Loucy (cell line): ENCODE results near the gene CBX8.

ENCODE experiments used
- H2AFZ ChIP-seq: fragments of 200-600 bp; sonication (generic); 2 replicates; pipeline ENCODE4 v1.6.0; 2016; ENCODE audit warnings: antibody characterized with exemption, mild to moderate bottlenecking, low read length, moderate library complexity
- H3F3A ChIP-seq: fragments of 200-600 bp; 2 replicates; pipeline ENCODE4 v1.6.0; 2016; ENCODE audit warnings: antibody characterized with exemption, low read depth, mild to moderate bottlenecking
- H3K27me3 ChIP-seq: fragments of 200-600 bp; sonication (generic); 2 replicates; pipeline ENCODE4 v1.6.1; 2014; ENCODE audit warnings: low read length, mild to moderate bottlenecking; ENCODE audit not compliant: insufficient read depth, poor library complexity, severe bottlenecking
- H3K36me3 ChIP-seq: fragments of 200-600 bp; sonication (generic); 2 replicates; pipeline ENCODE4 v1.6.1; 2016; ENCODE audit warnings: low read length; ENCODE audit not compliant: insufficient read depth
- H3K4me1 ChIP-seq: fragments of 200-600 bp; sonication (generic); 2 replicates; pipeline ENCODE4 v1.5.1; 2014; ENCODE audit warnings: low read length, mild to moderate bottlenecking; ENCODE audit not compliant: insufficient read depth, poor library complexity, severe bottlenecking
- H3K4me2 ChIP-seq: fragments of 200-600 bp; sonication (generic); 2 replicates; pipeline ENCODE4 v1.6.0; 2014; ENCODE audit warnings: antibody characterized with exemption, low read length, low read depth, mild to moderate bottlenecking; ENCODE audit not compliant: poor library complexity, severe bottlenecking
- H3K4me3 ChIP-seq: fragments of 200-600 bp; sonication (generic); 2 replicates; pipeline ENCODE4 v1.5.1; 2014; ENCODE audit warnings: low read length, mild to moderate bottlenecking, mixed read lengths; ENCODE audit not compliant: poor library complexity, severe bottlenecking
- H3K79me2 ChIP-seq: fragments of 200-600 bp; sonication (generic); 2 replicates; pipeline ENCODE4 v1.6.1; 2014; ENCODE audit warnings: low read length; ENCODE audit not compliant: insufficient read depth
- H3K9ac ChIP-seq: fragments of 200-600 bp; sonication (generic); 2 replicates; pipeline ENCODE4 v1.6.0; 2014; ENCODE audit warnings: mild to moderate bottlenecking, low read depth, low read length, moderate library complexity; ENCODE audit not compliant: poor library complexity, severe bottlenecking
- H3K9me2 ChIP-seq: fragments of 200-600 bp; sonication (generic); replicated peaks from 2 replicates; pipeline ENCODE4 v1.6.1; 2016; ENCODE audit warnings: low read depth, low read length, mixed read lengths
- H3K9me3 ChIP-seq: fragments of 200-600 bp; sonication (generic); 2 replicates; pipeline ENCODE4 v1.6.1; 2014; ENCODE audit warnings: mild to moderate bottlenecking, antibody characterized with exemption, low read length, low read depth; ENCODE audit not compliant: insufficient read depth
- H4K20me1 ChIP-seq: fragments of 200-600 bp; sonication (generic); 2 replicates; pipeline ENCODE4 v1.6.0; 2014; ENCODE audit warnings: antibody characterized with exemption, low read length, mild to moderate bottlenecking; ENCODE audit not compliant: insufficient read depth, poor library complexity, severe bottlenecking
- CTCF ChIP-seq: fragments of 200-600 bp; sonication (generic); conservative IDR thresholded peaks from 2 replicates; pipeline ENCODE4 v1.5.1; 2014; ENCODE audit warnings: mild to moderate bottlenecking, antibody characterized with exemption, low read length
- EZH2phosphoT487 ChIP-seq: fragments of 200-600 bp; IDR thresholded peaks from 2 replicates; pipeline ENCODE4 v1.6.1; 2018; ENCODE audit warnings: antibody characterized with exemption, mild to moderate bottlenecking, moderate library complexity, borderline replicate concordance

The CBX8 gene

DNA sequence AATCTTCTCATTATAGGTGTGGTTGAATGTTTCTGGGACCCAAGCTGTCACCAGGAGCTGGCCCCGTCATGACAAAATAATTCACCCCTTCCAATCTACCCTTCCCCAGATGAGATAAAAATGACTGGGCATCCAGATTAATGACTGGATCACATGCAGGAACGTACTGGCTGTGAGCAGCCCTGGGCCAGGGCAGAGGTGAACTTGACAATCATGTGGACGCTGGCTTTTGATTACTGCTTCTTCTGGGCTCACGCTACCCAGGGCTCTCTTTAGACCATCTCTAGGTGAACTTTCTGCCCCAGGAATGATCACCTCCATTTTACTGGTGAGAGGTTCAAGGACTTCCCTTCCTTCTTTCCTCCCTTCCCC lies 24.1 kb upstream of the CBX8 start:
- Histone ChIP-seq H3K4me2 (no peak overlapping the region), H3K9me3 (no peaks in the 10 kb centered on the region), H4K20me1 (no peaks in the 10 kb centered on the region), H3K4me3 (no peak overlapping the region), H3K4me1 (no peaks in the 10 kb centered on the region), H2AFZ (no peak overlapping the region), H3K79me2 (no peaks in the 10 kb centered on the region), H3K27me3 (no peaks in the 10 kb centered on the region), H3F3A (no peaks in the 10 kb centered on the region), H3K36me3 (no peaks in the 10 kb centered on the region), H3K9ac (no peak overlapping the region), H3K9me2 (no peaks in the 10 kb centered on the region)
- TF ChIP-seq CTCF (no peak), EZH2phosphoT487 (no peak)

DNA sequence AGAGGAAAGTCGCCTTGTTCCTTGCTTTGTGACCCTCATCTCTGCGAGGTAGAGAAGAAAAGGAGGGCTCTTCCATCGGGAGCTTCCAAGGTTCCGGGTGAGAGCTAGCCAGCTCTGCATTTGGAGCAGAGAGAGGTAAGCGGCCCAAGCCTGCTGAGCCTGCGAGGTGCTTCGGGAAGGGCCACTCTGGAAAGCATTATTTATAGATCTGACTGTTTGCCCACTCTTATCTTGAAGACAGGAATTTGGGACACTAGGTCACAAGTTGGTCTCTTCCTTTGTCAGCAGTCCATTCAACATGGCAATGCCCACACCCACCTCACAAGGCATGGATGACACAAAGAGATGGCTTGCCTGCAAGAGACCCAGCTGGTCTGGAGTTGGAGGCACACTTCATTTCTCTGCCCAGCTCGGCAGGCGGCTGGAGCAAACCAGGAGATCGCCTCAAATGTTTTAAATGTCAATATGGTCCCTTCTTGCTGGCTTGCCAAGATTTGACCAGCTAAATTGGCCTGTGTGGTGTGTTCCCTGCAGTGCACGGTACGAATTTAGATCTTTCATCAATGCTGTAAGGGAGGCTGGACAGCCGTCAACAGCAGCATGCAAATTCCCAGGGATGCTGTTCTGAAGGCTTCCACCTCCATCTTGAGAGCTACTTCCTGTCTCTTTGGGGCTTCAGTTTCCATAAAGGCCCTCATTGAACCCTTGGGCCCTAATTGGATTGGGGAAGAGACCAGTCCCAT lies 22.8 kb upstream of the CBX8 start:
- no peak overlapping the region for H3K9ac ChIP-seq
- H3K27me3 ChIP-seq = no peaks in the 10 kb centered on the region
- TF ChIP-seq EZH2phosphoT487 = no peak
- no peak for TF ChIP-seq CTCF

DNA sequence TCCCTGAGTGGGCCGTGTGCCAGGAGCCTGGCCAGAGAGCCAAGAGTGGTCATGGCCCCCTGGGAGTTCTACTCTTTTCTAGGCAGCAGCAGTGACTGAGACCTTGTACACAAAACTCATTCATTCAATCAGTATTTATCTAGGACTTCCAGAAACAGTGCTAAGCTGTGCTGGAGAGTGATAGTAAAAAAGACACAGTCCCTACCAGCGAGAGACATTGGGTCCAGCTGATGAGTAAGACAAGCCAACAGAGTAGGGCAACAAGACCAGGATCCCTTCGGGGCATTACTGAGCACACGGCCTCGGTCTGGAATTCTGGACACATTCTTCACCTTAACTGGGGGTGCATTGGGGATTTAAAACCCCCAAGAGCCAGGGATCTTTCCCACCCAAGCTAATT lies 22.2 kb upstream of the CBX8 start:
- Histone ChIP-seq H3K4me1 (peaks cover 6% of the 10 kb centered on the region), H3K4me2 (no peak overlapping the region), H3K9ac (no peak overlapping the region), H4K20me1 (no peaks in the 10 kb centered on the region), H3K27me3 (no peaks in the 10 kb centered on the region), H3K4me3 (no peak overlapping the region), H3K36me3 (no peaks in the 10 kb centered on the region), H3K9me3 (no peaks in the 10 kb centered on the region), H3F3A (no peaks in the 10 kb centered on the region), H3K9me2 (no peaks in the 10 kb centered on the region), H3K79me2 (peaks cover 8% of the 10 kb centered on the region; the same call in 1 of the 2 replicates), H2AFZ (no peak overlapping the region)
- TF ChIP-seq EZH2phosphoT487 = no peak
- TF ChIP-seq CTCF = no peak

More for the DNA sequence above, 22.8 kb upstream of the CBX8 start:
- Histone ChIP-seq H4K20me1 (no peaks in the 10 kb centered on the region), H3K4me2 (no peak overlapping the region), H3K79me2 (peaks cover 2% of the 10 kb centered on the region; the same call in 1 of the 2 replicates), H3K4me1 (no peaks in the 10 kb centered on the region), H2AFZ (no peak overlapping the region), H3K9me3 (no peaks in the 10 kb centered on the region), H3K4me3 (no peak overlapping the region), H3K36me3 (no peaks in the 10 kb centered on the region), H3K9me2 (no peaks in the 10 kb centered on the region), H3F3A (no peaks in the 10 kb centered on the region)
